Gastrocnemius medialis (tissue), 4 donors: ENCODE results near the gene COPS9. TPM values are rescaled to one million over a fixed set of nuclear protein-coding genes. Genes with fewer than 3 reads are reported as not detected.

Source experiments
- ATAC-seq, 2 donors: fragments of 150-250 bp; one replicate each; pipeline ENCODE4 v1.9.1; 2016
- DNase-seq, 2 donors: peaks; one replicate each; pipeline ENCODE4 v3.0.0-alpha.2; 2019
- H3K27ac ChIP-seq, 4 donors: fragments of 200-600 bp; sonication (generic); 1 replicate in 1 of 4; 2 replicates in 3 of 4; pipeline ENCODE4 v1.5.1; 2016 to 2018; ENCODE audit warnings: mild to moderate bottlenecking in 2 of 4, moderate library complexity in 1 of 4
- H3K27me3 ChIP-seq, 3 donors: fragments of 200-600 bp; sonication (generic) in 2 of 3; 1 replicate in 1 of 3; 2 replicates in 2 of 3; pipeline versions ENCODE4 v1.5.1 to v1.6.0; 2016 to 2019; ENCODE audit warnings: mild to moderate bottlenecking in 1 of 3, moderate library complexity in 1 of 3
- H3K36me3 ChIP-seq, 2 donors: fragments of 200-600 bp; sonication (generic) in 1 of 2; one replicate each; pipeline ENCODE4 v1.5.1; 2017 to 2018
- H3K4me1 ChIP-seq, 2 donors: fragments of 200-600 bp; sonication (generic) in 1 of 2; one replicate each; pipeline ENCODE4 v1.5.1; 2016 to 2017; ENCODE audit warnings: mild to moderate bottlenecking in 2 of 2
- H3K4me3 ChIP-seq, 4 donors: fragments of 200-600 bp; sonication (generic) in 3 of 4; 1 replicate in 1 of 4; 2 replicates in 3 of 4; pipeline ENCODE4 v1.5.1; 2016 to 2019; ENCODE audit warnings: mild to moderate bottlenecking in 2 of 4
- H3K9me3 ChIP-seq, 3 donors: fragments of 200-600 bp; sonication (generic) in 2 of 3; 1 replicate in 1 of 3; 2 replicates in 2 of 3; pipeline ENCODE4 v1.5.1; 2016 to 2019
- CTCF ChIP-seq, 5 experiments: fragments of 450-650 bp in 3 of 5; fragments of 200-600 bp in 2 of 5; sonication (generic) in 2 of 5; IDR thresholded peaks in 4 of 5; conservative IDR thresholded peaks in 1 of 5; 1 replicate in 4 of 5; 2 replicates in 1 of 5; pipeline ENCODE4 v1.5.1; 2016 to 2019; ENCODE audit warnings: antibody characterized with exemption in 5 of 5, mild to moderate bottlenecking in 3 of 5, moderate library complexity in 3 of 5
- POLR2A ChIP-seq, 2 donors: fragments of 450-650 bp; IDR thresholded peaks; one replicate each; pipeline ENCODE4 v1.6.1; 2017; ENCODE audit warnings: antibody characterized with exemption in 2 of 2, mild to moderate bottlenecking in 2 of 2, moderate library complexity in 2 of 2
- in situ Hi-C, 4 donors: fragments of 200-750 bp; cut with MboI; loops; one replicate each; pipeline versions ENCODE4 v1.15.0 to v1.8.0; 2017; ENCODE audit warnings: low sequenced_read_pairs in 4 of 4
- intact Hi-C: fragments of 100-400 bp; cut with DNase I; formaldehyde crosslinking; loops from one replicate; pipeline ENCODE4 v1.15.1; 2023; ENCODE audit warnings: low total_unique reads
- total RNA-seq, 4 donors: library from RNA; depleted of rRNA; stranded (reverse); fragments of >200 nt; gene quantifications; one replicate each; pipeline versions ENCODE4 v1.1.0 to v1.2.3, GENCODE V29; 2016

The COPS9 gene
- total RNA-seq, 4 donors from 2014 or later: 163 to 219 (median 193) TPM

- no peak for DNase-seq
- intact Hi-C loops: no loop called here
- H3K9me3 ChIP-seq: no peaks in the 10 kb centered on the region
- in situ Hi-C loops: no loop called here
- ATAC-seq: no peak
- H3K27me3 ChIP-seq: no peaks in the 10 kb centered on the region
- H3K4me1 ChIP-seq: no peaks in the 10 kb centered on the region
- no peak overlapping the region for H3K4me3 ChIP-seq
- no peak overlapping the region for H3K27ac ChIP-seq
- TF ChIP-seq CTCF (IDR thresholded peaks at IDR 0.05 in 4 of 5, conservative IDR thresholded peaks at IDR 0.05 in 1 of 5) (no peak), POLR2A (IDR thresholded peaks at IDR 0.05) (no peak)
- H3K36me3 ChIP-seq: no peaks in the 10 kb centered on the region
Observed at GRCh38 chr2:240178564-240178963, 42.5 kb upstream of the COPS9 start.

GRCh38 chr2:240174496-240174895, 38.4 kb upstream of the COPS9 start:
- no peaks in the 10 kb centered on the region for H3K4me1 ChIP-seq
- H3K36me3 ChIP-seq: no peaks in the 10 kb centered on the region
- H3K27me3 ChIP-seq: no peaks in the 10 kb centered on the region
- TF ChIP-seq CTCF (IDR thresholded peaks at IDR 0.05 in 4 of 5, conservative IDR thresholded peaks at IDR 0.05 in 1 of 5) (no peak), POLR2A (IDR thresholded peaks at IDR 0.05) (no peak)
- no peaks in the 10 kb centered on the region for H3K9me3 ChIP-seq
- in situ Hi-C loops (no loop called here), intact Hi-C loops (no loop called here)
- no peak for ATAC-seq
- no peak overlapping the region for H3K4me3 ChIP-seq
- H3K27ac ChIP-seq: no peak overlapping the region
- DNase-seq: no peak

- in situ Hi-C loops (no loop called here), intact Hi-C loops (no loop called here)
- Histone ChIP-seq H3K27ac (no peak overlapping the region), H3K9me3 (no peaks in the 10 kb centered on the region), H3K4me3 (no peak overlapping the region), H3K36me3 (no peaks in the 10 kb centered on the region), H3K4me1 (no peaks in the 10 kb centered on the region), H3K27me3 (no peaks in the 10 kb centered on the region)
- no peak for ATAC-seq
- no peak for DNase-seq
- TF ChIP-seq POLR2A (IDR thresholded peaks at IDR 0.05) (no peak), CTCF (IDR thresholded peaks at IDR 0.05 in 4 of 5, conservative IDR thresholded peaks at IDR 0.05 in 1 of 5) (no peak)
Observed at GRCh38 chr2:240172071-240172895, 36.2 kb upstream of the COPS9 start.

GRCh38 chr2:240170883-240171282, 34.8 kb upstream of the COPS9 start:
- no peak for DNase-seq
- no peaks in the 10 kb centered on the region for H3K27me3 ChIP-seq
- intact Hi-C loops: no loop called here

More at GRCh38 chr2:240170883-240171282, 34.8 kb upstream of the COPS9 start:
- H3K4me3 ChIP-seq: no peak overlapping the region
- in situ Hi-C loops: no loop called here
- no peak for ATAC-seq
- no peak for TF ChIP-seq CTCF (IDR thresholded peaks at IDR 0.05 in 4 of 5, conservative IDR thresholded peaks at IDR 0.05 in 1 of 5)
- H3K9me3 ChIP-seq: no peaks in the 10 kb centered on the region
- H3K36me3 ChIP-seq: no peaks in the 10 kb centered on the region
- H3K27ac ChIP-seq: no peak overlapping the region
- no peaks in the 10 kb centered on the region for H3K4me1 ChIP-seq
